Measurements from ENCODE around the gene KCNQ1OT1.

The KCNQ1OT1 gene

DNA sequence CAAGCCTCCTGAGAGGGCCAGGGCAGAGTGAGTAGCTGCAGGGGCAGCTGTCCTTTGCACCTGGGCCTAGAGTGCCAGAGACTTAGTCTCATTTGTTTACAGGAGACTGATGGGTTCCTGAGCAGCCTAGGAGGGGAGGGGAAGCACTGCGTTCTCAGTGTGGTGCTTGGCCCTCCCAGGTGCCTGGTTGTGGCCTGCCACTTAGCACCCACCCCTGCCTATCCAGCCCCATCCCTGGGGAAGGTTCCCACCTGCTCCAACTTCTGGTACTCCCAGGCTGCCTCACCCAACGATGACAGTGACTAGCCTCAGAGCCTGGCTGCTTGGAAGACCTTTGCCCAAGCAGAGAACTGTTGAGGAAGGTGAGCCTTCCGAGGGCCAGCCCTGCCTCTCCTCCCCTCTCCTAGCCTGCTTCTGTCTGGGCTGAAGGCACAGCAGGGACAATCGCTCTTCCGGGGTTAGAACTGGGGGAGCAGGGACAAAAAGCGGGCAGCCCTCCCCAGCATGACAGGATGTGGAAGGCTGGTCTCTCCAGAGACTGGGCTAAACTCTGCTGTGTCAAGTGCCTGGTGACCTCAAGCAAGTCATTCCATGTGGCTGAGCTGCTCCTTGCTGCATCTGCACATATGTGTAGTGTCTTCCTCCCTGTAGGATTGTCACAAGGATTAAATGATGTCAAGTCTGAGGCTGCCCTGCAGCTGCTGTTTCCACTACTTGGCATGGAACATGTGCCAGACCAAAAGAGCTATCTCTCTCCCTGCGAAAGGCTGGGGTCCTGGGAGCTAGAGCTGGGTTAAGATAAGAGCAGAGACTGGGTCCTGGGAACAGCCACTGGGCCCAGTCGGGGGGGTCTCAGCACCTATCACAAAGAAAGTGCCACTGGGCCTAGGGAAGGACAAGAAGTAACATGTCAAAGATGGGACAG lies 9.9 kb downstream of the KCNQ1OT1 start:
- no peak overlapping the region for H2AFZ ChIP-seq (ENCODE audit: low read length)
- H2BK12ac ChIP-seq (ENCODE audit: low read length) = no peak overlapping the region
- H3K9ac ChIP-seq (ENCODE audit: low read depth, low read length, poor library complexity) = no peak overlapping the region
- no peaks in the 10 kb centered on the region for H3K79me1 ChIP-seq (ENCODE audit: low read depth, low read length)
- H4K8ac ChIP-seq (ENCODE audit: low read depth, low read length) = peak overlapping the region; percentile 7
- no peak overlapping the region for H2BK15ac ChIP-seq (ENCODE audit: low read length)
- H3K18ac ChIP-seq (ENCODE audit: low read length) = no peak overlapping the region
- H3K4me2 ChIP-seq (ENCODE audit: insufficient read depth, low read length, poor library complexity, severe bottlenecking) = no peak overlapping the region
- no peaks in the 10 kb centered on the region for H3K9me3 ChIP-seq (replicated peaks in 1 of 2; ENCODE audit: control insufficient read depth in 2 of 2, insufficient read depth in 1 of 2, low read depth in 1 of 2, low read length in 2 of 2)
- H3K4me1 ChIP-seq (ENCODE audit: control insufficient read depth in 2 of 2, insufficient read depth in 1 of 2, low read depth in 1 of 2, low read length in 2 of 2) = peaks cover 6 to 24% of the 10 kb centered on the region in 2 donors
- no CpG with 5 or more reads among the region's 8 CpGs for WGBS, 2 donors (ENCODE audit: extremely low coverage in 2 of 2, insufficient read length in 2 of 2, insufficient replicate concordance in 1 of 2)
- H3K4ac ChIP-seq (ENCODE audit: low read length) = no peak overlapping the region
- no peak overlapping the region for H2BK120ac ChIP-seq (ENCODE audit: low read depth, low read length)
- no peak overlapping the region for H3K4me3 ChIP-seq (ENCODE audit: low read length in 2 of 2)
- H3K27me3 ChIP-seq (ENCODE audit: control insufficient read depth in 3 of 3, insufficient read depth in 3 of 3, low read depth in 1 of 3, low read length in 3 of 3) = peaks cover 0 to 8% (median 0%) of the 10 kb centered on the region in 3 experiments
- no peak overlapping the region for H2AK5ac ChIP-seq (ENCODE audit: low read depth, low read length)
- H3K27ac ChIP-seq (replicated peaks; ENCODE audit: low read length) = no peak overlapping the region
- H2BK5ac ChIP-seq (ENCODE audit: low read length) = no peak overlapping the region
- no peak overlapping the region for H3K23ac ChIP-seq (ENCODE audit: low read depth, low read length, poor library complexity)
- DNase-seq (ENCODE audit: low spot score) = no peak
- no peak overlapping the region for H4K91ac ChIP-seq (ENCODE audit: low read depth, low read length, poor library complexity)
- H3K14ac ChIP-seq (ENCODE audit: low read length) = no peak overlapping the region
- H3K36me3 ChIP-seq (replicated peaks in 1 of 2; ENCODE audit: control insufficient read depth in 2 of 2, insufficient read depth in 2 of 2, low read length in 2 of 2) = peaks cover 0 to 11% of the 10 kb centered on the region in 2 donors

DNA sequence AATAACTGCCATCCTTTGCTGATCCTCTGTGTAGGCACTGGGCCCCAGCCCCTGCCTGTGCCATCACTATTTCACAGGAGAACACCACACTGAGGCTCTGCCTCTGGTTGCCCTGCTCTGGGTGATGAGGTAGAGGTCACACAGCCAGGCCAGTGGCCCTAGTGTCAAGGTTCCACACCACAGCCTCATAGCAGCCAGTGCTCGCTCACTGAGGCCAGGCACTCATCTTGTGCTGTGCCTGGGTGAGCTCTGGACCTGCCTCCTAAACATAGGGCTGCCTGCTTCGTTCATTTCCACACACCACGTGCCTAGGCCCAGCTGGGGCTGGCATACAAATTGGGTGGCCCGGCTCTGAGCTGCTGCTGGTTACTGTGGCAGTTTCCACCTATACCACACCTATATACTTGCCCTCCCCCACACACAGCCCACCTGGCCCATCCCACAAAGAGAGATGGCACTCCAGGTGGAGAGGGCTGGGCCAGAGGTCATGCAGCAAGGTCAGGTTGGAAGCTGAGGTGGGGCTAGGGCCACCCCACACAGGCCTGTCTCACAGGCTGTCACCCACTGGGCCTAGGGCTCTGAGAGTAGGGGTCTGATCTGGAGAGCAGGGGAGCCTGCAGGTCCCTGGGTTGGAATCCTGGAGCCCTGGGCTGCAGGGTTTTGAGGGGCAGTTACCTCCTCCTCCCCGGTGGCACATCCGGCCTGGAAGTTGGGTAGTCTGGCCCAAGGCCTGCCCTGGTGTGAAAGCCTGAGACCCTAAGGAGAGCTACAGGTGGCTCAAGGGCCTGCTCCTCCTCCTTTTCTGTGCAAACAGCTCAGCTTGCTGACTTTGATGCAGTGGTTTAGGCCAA lies 11.2 kb downstream of the KCNQ1OT1 start:
- H3K4me3 ChIP-seq (ENCODE audit: low read length in 2 of 2) = no peak overlapping the region
- H2AK5ac ChIP-seq (ENCODE audit: low read depth, low read length) = no peak overlapping the region
- no peak overlapping the region for H2BK12ac ChIP-seq (ENCODE audit: low read length)
- no peaks in the 10 kb centered on the region for H3K9me3 ChIP-seq (replicated peaks in 1 of 2; ENCODE audit: control insufficient read depth in 2 of 2, insufficient read depth in 1 of 2, low read depth in 1 of 2, low read length in 2 of 2)
- H3K27me3 ChIP-seq (ENCODE audit: control insufficient read depth in 3 of 3, insufficient read depth in 3 of 3, low read depth in 1 of 3, low read length in 3 of 3) = no peaks in the 10 kb centered on the region
- H3K27ac ChIP-seq (replicated peaks; ENCODE audit: low read length) = no peak overlapping the region
- no peak overlapping the region for H4K91ac ChIP-seq (ENCODE audit: low read depth, low read length, poor library complexity)
- no peak overlapping the region for H2BK15ac ChIP-seq (ENCODE audit: low read length)
- H3K4me2 ChIP-seq (ENCODE audit: insufficient read depth, low read length, poor library complexity, severe bottlenecking) = no peak overlapping the region
- no peak overlapping the region for H2BK5ac ChIP-seq (ENCODE audit: low read length)
- no CpG with 5 or more reads among the region's 6 CpGs for WGBS, 2 donors (ENCODE audit: extremely low coverage in 2 of 2, insufficient read length in 2 of 2, insufficient replicate concordance in 1 of 2)
- no peak overlapping the region for H3K23ac ChIP-seq (ENCODE audit: low read depth, low read length, poor library complexity)
- peaks cover 0 to 11% of the 10 kb centered on the region in 2 donors for H3K36me3 ChIP-seq (replicated peaks in 1 of 2; ENCODE audit: control insufficient read depth in 2 of 2, insufficient read depth in 2 of 2, low read length in 2 of 2)
- no peaks in the 10 kb centered on the region for H3K79me1 ChIP-seq (ENCODE audit: low read depth, low read length)
- no peak overlapping the region for H3K4ac ChIP-seq (ENCODE audit: low read length)
- H2AFZ ChIP-seq (ENCODE audit: low read length) = no peak overlapping the region
- H2BK120ac ChIP-seq (ENCODE audit: low read depth, low read length) = no peak overlapping the region
- H4K8ac ChIP-seq (ENCODE audit: low read depth, low read length) = no peak overlapping the region
- peaks cover 6 to 19% of the 10 kb centered on the region in 2 donors for H3K4me1 ChIP-seq (ENCODE audit: control insufficient read depth in 2 of 2, insufficient read depth in 1 of 2, low read depth in 1 of 2, low read length in 2 of 2)
- no peak overlapping the region for H3K14ac ChIP-seq (ENCODE audit: low read length)
- no peak overlapping the region for H3K9ac ChIP-seq (ENCODE audit: low read depth, low read length, poor library complexity)
- DNase-seq (ENCODE audit: low spot score) = no peak
- no peak overlapping the region for H3K18ac ChIP-seq (ENCODE audit: low read length)

DNA sequence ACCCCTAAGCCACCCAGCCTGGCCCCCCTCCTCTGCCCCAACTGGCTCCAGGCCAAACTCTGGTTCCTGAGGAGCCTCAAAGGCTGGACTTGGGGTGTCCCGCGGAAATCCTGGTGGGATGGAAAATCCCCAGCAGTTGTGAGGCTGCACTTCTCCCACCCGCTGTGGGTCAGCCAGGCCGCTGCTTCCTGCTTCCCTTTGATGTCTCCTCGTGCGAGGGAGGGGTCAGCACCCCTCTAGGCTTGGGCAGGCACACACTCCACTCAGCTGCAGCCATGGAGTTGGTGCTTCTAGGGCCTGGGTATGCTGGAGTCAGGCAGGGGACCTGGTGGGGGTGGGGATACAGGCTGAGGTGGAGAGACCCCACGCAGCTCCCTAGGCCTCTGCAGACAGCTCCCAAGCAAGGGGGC lies 12.0 kb downstream of the KCNQ1OT1 start:
- Histone ChIP-seq H3K27me3 (ENCODE audit: control insufficient read depth in 3 of 3, insufficient read depth in 3 of 3, low read depth in 1 of 3, low read length in 3 of 3) (no peaks in the 10 kb centered on the region), H3K36me3 (replicated peaks in 1 of 2; ENCODE audit: control insufficient read depth in 2 of 2, insufficient read depth in 2 of 2, low read length in 2 of 2) (peaks cover 0 to 14% of the 10 kb centered on the region in 2 donors), H2AK5ac (ENCODE audit: low read depth, low read length) (no peak overlapping the region), H4K91ac (ENCODE audit: low read depth, low read length, poor library complexity) (no peak overlapping the region), H3K79me1 (ENCODE audit: low read depth, low read length) (no peaks in the 10 kb centered on the region), H2AFZ (ENCODE audit: low read length) (no peak overlapping the region), H3K27ac (replicated peaks; ENCODE audit: low read length) (no peak overlapping the region), H2BK120ac (ENCODE audit: low read depth, low read length) (no peak overlapping the region), H2BK15ac (ENCODE audit: low read length) (no peak overlapping the region), H3K9me3 (replicated peaks in 1 of 2; ENCODE audit: control insufficient read depth in 2 of 2, insufficient read depth in 1 of 2, low read depth in 1 of 2, low read length in 2 of 2) (no peaks in the 10 kb centered on the region), H3K23ac (ENCODE audit: low read depth, low read length, poor library complexity) (no peak overlapping the region), H3K18ac (ENCODE audit: low read length) (peak overlapping the region; percentile 32), H3K9ac (ENCODE audit: low read depth, low read length, poor library complexity) (peak overlapping the region; percentile 51), H3K4ac (ENCODE audit: low read length) (no peak overlapping the region), H3K4me3 (ENCODE audit: low read length in 2 of 2) (no peak overlapping the region), H4K8ac (ENCODE audit: low read depth, low read length) (no peak overlapping the region), H2BK12ac (ENCODE audit: low read length) (no peak overlapping the region), H3K4me1 (ENCODE audit: control insufficient read depth in 2 of 2, insufficient read depth in 1 of 2, low read depth in 1 of 2, low read length in 2 of 2) (peaks cover 6 to 14% of the 10 kb centered on the region in 2 donors), H3K14ac (ENCODE audit: low read length) (no peak overlapping the region), H3K4me2 (ENCODE audit: insufficient read depth, low read length, poor library complexity, severe bottlenecking) (no peak overlapping the region), H2BK5ac (ENCODE audit: low read length) (no peak overlapping the region)
- no peak for DNase-seq (ENCODE audit: low spot score)
- WGBS, 2 donors (ENCODE audit: extremely low coverage in 2 of 2, insufficient read length in 2 of 2, insufficient replicate concordance in 1 of 2) = no CpG with 5 or more reads among the region's 7 CpGs

DNA sequence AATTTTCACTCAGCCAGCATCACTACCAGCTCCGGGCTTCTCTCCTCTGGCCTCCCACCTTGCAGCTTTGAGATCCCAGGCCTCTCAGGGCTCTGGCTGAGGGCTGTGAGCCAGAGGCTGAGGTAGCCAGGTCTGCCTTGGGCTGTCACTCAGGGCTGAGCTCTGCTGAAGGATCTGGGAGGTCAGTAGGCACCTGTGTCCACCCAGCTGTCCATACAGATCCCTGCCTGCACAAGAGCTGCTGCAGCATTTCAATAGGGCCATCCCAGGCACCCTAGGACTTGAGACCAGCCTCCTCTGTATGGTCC lies 12.6 kb downstream of the KCNQ1OT1 start:
- H4K91ac ChIP-seq (ENCODE audit: low read depth, low read length, poor library complexity) = no peak overlapping the region
- no peak overlapping the region for H3K27ac ChIP-seq (replicated peaks; ENCODE audit: low read length)
- H3K79me1 ChIP-seq (ENCODE audit: low read depth, low read length) = no peaks in the 10 kb centered on the region
- H3K36me3 ChIP-seq (replicated peaks in 1 of 2; ENCODE audit: control insufficient read depth in 2 of 2, insufficient read depth in 2 of 2, low read length in 2 of 2) = peaks cover 0 to 16% of the 10 kb centered on the region in 2 donors
- no peak overlapping the region for H3K23ac ChIP-seq (ENCODE audit: low read depth, low read length, poor library complexity)
- no peak overlapping the region for H3K4me3 ChIP-seq (ENCODE audit: low read length in 2 of 2)
- no peak overlapping the region for H2BK120ac ChIP-seq (ENCODE audit: low read depth, low read length)
- no CpG with 5 or more reads among the region's 1 CpG for WGBS, 2 donors (ENCODE audit: extremely low coverage in 2 of 2, insufficient read length in 2 of 2, insufficient replicate concordance in 1 of 2)
- H3K14ac ChIP-seq (ENCODE audit: low read length) = no peak overlapping the region
- no peak overlapping the region for H2BK15ac ChIP-seq (ENCODE audit: low read length)
- H3K9ac ChIP-seq (ENCODE audit: low read depth, low read length, poor library complexity) = no peak overlapping the region
- no peak overlapping the region for H3K4ac ChIP-seq (ENCODE audit: low read length)
- no peak for DNase-seq (ENCODE audit: low spot score)
- peak overlapping the region; percentile 13 for H2AK5ac ChIP-seq (ENCODE audit: low read depth, low read length)
- H3K4me2 ChIP-seq (ENCODE audit: insufficient read depth, low read length, poor library complexity, severe bottlenecking) = no peak overlapping the region
- H3K27me3 ChIP-seq (ENCODE audit: control insufficient read depth in 3 of 3, insufficient read depth in 3 of 3, low read depth in 1 of 3, low read length in 3 of 3) = no peaks in the 10 kb centered on the region
- H2BK5ac ChIP-seq (ENCODE audit: low read length) = no peak overlapping the region
- H2BK12ac ChIP-seq (ENCODE audit: low read length) = no peak overlapping the region
- no peak overlapping the region for H4K8ac ChIP-seq (ENCODE audit: low read depth, low read length)
- H3K18ac ChIP-seq (ENCODE audit: low read length) = no peak overlapping the region
- H2AFZ ChIP-seq (ENCODE audit: low read length) = no peak overlapping the region
- no peaks in the 10 kb centered on the region for H3K9me3 ChIP-seq (replicated peaks in 1 of 2; ENCODE audit: control insufficient read depth in 2 of 2, insufficient read depth in 1 of 2, low read depth in 1 of 2, low read length in 2 of 2)
- peaks cover 6 to 13% of the 10 kb centered on the region in 2 donors for H3K4me1 ChIP-seq (ENCODE audit: control insufficient read depth in 2 of 2, insufficient read depth in 1 of 2, low read depth in 1 of 2, low read length in 2 of 2)

All from neuronal stem cell (in vitro differentiated cells).